Kidney (tissue), 14 donors: ENCODE results near the gene RPTOR. TPM values are rescaled to one million over a fixed set of nuclear protein-coding genes. Genes with fewer than 3 reads are reported as not detected.
"Not testable (repeated sequence)": the region's sequence is repeated elsewhere in the genome, so short reads cannot be mapped to it uniquely, and the experiment has no call there.

Source experiments
- DNase-seq, 5 donors: peaks; one replicate each; pipeline ENCODE4 v3.0.0-alpha.2; 2013 to 2020
- FAIRE-seq: peaks from 2 replicates; lab custom pipeline; 2012; peaks lifted over from hg19 to GRCh38; lab: Jason Lieb, UNC
- H3K27ac ChIP-seq, 2 donors: one replicate each; pipeline ENCODE4 v1.7.0; 2013; ENCODE audit warnings: low read depth in 2 of 2, low read length in 2 of 2, inconsistent platforms in 1 of 2
- H3K27me3 ChIP-seq: one replicate; pipeline ENCODE4 v1.7.1; 2013; ENCODE audit warnings: low read length, inconsistent platforms; ENCODE audit not compliant: control insufficient read depth, insufficient read depth
- H3K36me3 ChIP-seq, 3 donors: one replicate each; pipeline versions ENCODE4 v1.7.0 to v1.7.1; 2013; ENCODE audit warnings: low read length in 3 of 3, control low read depth in 1 of 3, inconsistent platforms in 1 of 3; ENCODE audit not compliant: insufficient read depth in 3 of 3, control insufficient read depth in 2 of 3
- H3K4me1 ChIP-seq, 3 donors: one replicate each; pipeline versions ENCODE4 v1.7.0 to v1.7.1; 2013; ENCODE audit warnings: low read length in 3 of 3, inconsistent platforms in 1 of 3, low read depth in 1 of 3; ENCODE audit not compliant: control insufficient read depth in 2 of 3, insufficient read depth in 2 of 3
- H3K4me3 ChIP-seq, 3 donors: one replicate each; pipeline versions ENCODE4 v1.7.0 to v1.8.1; 2013; ENCODE audit warnings: low read length in 3 of 3, control low read depth in 1 of 3, inconsistent platforms in 1 of 3
- H3K9ac ChIP-seq, 3 donors: one replicate each; pipeline versions ENCODE4 v1.7.0 to v1.7.1; 2013; ENCODE audit warnings: low read length in 3 of 3, control low read depth in 1 of 3, inconsistent platforms in 1 of 3
- H3K9me3 ChIP-seq, 3 donors: one replicate each; pipeline versions ENCODE4 v1.7.0 to v1.7.1; 2013; ENCODE audit warnings: low read length in 3 of 3, control low read depth in 1 of 3, inconsistent platforms in 1 of 3; ENCODE audit not compliant: control insufficient read depth in 2 of 3, insufficient read depth in 1 of 3
- intact Hi-C: fragments of 100-400 bp; cut with DNase I; formaldehyde crosslinking; loops from one replicate; pipeline ENCODE4 v1.11.1; 2022
- polyA plus RNA-seq: library from polyadenylated mRNA; stranded (reverse); fragments of 350-450 nt; fragmentation: Illumina TruSeq; extraction: RNeasy Lipid Tissue Mini Kit (QIAGEN cat#74804); gene quantifications from one replicate; pipeline ENCODE4 v1.2.3, GENCODE V29; 2014; ENCODE audit warnings: low read depth, low replicate concordance; ENCODE audit not compliant: insufficient read depth
- total RNA-seq: library from RNA; stranded (reverse); fragmentation: NEBNext Ultra II Directional; extraction: Animal tissue kit (Norgen Biotek cat#: 25700); gene quantifications from one replicate; pipeline ENCODE4 v1.2.1, GENCODE V29; 2021
- TF ChIP-seq, protein P1 (sequence below): IDR thresholded peaks from 3 replicates; pipeline ENCODE4 v1.5.1; 2012; ENCODE audit warnings: mild to moderate bottlenecking, moderate library complexity, borderline replicate concordance; ENCODE audit not compliant: insufficient read depth; ENCODE audit errors: extremely low read depth
- donor health status: control.
- donor health status: control.
- donor health status: control.
- donor health status: control.
- donor health status: control.
- donor health status: DM: yes; HTN: yes; CAD: no.
- donor health status: Normal renal cell carcinoma (clear cell type).

Gene RPTOR
- total and polyA plus RNA-seq, 2 donors from 2014 or later = 5.5 to 37.6 TPM

DNA sequence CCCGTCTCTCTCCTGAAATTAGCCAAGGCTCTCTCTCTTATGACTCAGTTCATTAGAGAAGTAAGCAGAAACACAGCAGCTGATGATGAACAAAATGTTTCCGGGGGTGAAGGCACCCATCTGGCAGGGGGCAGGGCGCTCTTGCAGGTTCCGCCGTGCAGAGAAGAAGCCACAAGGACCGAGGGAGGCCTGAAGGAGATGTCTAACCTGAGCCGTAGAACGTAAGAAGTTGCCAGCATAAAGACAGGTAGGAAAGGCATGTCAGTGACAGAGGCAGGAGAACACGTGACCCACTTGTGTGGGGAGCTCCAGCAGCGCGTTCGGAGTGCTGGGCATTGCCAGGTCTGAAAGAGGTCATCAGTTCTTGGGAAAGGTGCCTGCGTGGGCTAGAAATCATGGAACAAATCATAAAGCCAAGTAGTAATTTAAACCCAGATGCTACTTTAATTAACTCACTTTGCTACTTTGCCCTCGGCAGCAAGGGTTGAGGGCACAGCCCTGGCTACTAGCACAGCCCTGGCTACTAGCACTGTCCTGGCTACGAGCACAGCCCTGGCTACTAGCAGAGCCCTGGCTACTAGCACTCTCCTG, 198.6 kb downstream of the RPTOR start:
- H3K27ac ChIP-seq = peak overlapping the region in 1 of 2 donors; percentile 26
- TF ChIP-seq, protein P1, sequence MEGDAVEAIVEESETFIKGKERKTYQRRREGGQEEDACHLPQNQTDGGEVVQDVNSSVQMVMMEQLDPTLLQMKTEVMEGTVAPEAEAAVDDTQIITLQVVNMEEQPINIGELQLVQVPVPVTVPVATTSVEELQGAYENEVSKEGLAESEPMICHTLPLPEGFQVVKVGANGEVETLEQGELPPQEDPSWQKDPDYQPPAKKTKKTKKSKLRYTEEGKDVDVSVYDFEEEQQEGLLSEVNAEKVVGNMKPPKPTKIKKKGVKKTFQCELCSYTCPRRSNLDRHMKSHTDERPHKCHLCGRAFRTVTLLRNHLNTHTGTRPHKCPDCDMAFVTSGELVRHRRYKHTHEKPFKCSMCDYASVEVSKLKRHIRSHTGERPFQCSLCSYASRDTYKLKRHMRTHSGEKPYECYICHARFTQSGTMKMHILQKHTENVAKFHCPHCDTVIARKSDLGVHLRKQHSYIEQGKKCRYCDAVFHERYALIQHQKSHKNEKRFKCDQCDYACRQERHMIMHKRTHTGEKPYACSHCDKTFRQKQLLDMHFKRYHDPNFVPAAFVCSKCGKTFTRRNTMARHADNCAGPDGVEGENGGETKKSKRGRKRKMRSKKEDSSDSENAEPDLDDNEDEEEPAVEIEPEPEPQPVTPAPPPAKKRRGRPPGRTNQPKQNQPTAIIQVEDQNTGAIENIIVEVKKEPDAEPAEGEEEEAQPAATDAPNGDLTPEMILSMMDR = no peak
- H3K9ac ChIP-seq = no peak overlapping the region

DNA sequence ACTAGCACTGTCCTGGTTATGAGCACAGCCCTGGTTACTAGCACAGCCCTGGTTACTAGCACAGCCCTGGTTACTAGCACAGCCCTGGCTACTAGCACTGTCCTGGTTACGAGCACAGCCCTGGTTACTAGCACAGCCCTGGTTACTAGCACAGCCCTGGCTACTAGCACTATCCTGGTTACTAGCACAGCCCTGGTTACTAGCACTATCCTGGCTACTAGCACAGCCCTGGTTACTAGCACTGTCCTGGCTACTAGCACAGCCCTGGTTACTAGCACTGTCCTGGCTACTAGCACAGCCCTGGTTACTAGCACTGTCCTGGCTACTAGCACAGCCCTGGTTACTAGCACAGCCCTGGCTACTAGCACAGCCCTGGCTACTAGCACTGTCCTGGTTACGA, 199.3 kb downstream of the RPTOR start:
- H3K36me3 ChIP-seq, H3K4me3 ChIP-seq, H3K27me3 ChIP-seq, DNase-seq, H3K9me3 ChIP-seq, H3K27ac ChIP-seq, H3K9ac ChIP-seq, FAIRE-seq, intact Hi-C loops, H3K4me1 ChIP-seq: not testable (repeated sequence)

More for the DNA sequence above, 198.6 kb downstream of the RPTOR start:
- DNase-seq = peak in 1 of 5 donors; percentile 30
- H3K9me3 ChIP-seq = no peaks in the 10 kb centered on the region
- H3K4me3 ChIP-seq = no peak overlapping the region
- intact Hi-C loops = no loop called here
- H3K4me1 ChIP-seq = peaks cover 0 to 9% (median 0%) of the 10 kb centered on the region in 3 donors
- FAIRE-seq = no peak
- H3K27me3 ChIP-seq = no peaks in the 10 kb centered on the region
- H3K36me3 ChIP-seq = peaks cover 0 to 5% (median 3%) of the 10 kb centered on the region in 3 donors

DNA sequence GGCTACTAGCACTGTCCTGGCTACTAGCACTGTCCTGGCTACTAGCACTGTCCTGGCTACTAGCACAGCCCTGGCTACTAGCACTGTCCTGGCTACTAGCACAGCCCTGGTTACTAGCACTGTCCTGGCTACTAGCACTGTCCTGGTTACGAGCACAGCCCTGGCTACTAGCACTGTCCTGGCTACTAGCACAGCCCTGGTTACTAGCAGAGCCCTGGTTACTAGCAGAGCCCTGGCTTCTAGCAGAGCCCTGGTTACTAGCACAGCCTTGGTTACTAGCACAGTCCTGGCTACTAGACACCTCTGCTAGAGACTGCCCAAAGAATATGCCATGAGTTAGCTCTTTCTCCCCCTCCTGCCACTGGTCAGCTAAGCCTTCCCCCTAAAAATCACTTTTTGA, 200.1 kb downstream of the RPTOR start:
- DNase-seq, H3K4me3 ChIP-seq, FAIRE-seq, H3K9me3 ChIP-seq, H3K9ac ChIP-seq, H3K27ac ChIP-seq, H3K27me3 ChIP-seq, intact Hi-C loops, H3K36me3 ChIP-seq, H3K4me1 ChIP-seq: not testable (repeated sequence)

DNA sequence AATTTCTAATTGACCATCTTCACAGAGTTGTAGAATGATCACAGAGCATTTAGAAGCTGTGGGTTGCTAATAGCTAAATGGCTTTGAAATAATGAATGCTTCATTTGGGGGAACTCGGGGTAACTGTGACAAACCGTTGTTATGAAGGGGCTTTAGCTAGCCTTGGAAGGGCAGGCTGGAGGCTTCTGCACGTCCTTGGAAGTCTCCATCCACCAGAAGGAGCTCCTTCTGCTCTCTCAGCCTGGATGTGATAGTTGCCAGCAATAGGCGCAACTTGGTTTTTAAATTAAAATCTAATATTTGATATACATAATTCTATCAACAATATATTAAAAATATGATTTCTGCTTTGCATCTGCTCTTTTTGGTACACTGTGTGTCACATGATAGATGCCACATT, 200.5 kb downstream of the RPTOR start:
- no peak overlapping the region for H3K27ac ChIP-seq
- TF ChIP-seq, protein P1 = no peak
- H3K27me3 ChIP-seq = no peaks in the 10 kb centered on the region
- H3K9me3 ChIP-seq = no peaks in the 10 kb centered on the region
- no peak overlapping the region for H3K4me3 ChIP-seq
- FAIRE-seq = no peak
- no peak for DNase-seq
- peaks cover 0 to 9% (median 0%) of the 10 kb centered on the region in 3 donors for H3K4me1 ChIP-seq
- no peak overlapping the region for H3K9ac ChIP-seq
- peaks cover 0 to 5% (median 3%) of the 10 kb centered on the region in 3 donors for H3K36me3 ChIP-seq
- intact Hi-C loops = no loop called here
